GM13976 (cell line): ENCODE measurements around the gene CHCHD3.

Experiments
- DNase-seq: peaks from one replicate; pipeline ENCODE4 v3.0.0; 2012; ENCODE audit warnings: low spot score
- in situ Hi-C: fragments of 300-500 bp; cut with MboI; formaldehyde crosslinking; loops from one replicate; pipeline ENCODE4 v1.12.0; 2022; ENCODE audit warnings: low sequenced_read_pairs, mixed read lengths, inconsistent platforms; ENCODE audit not compliant: unreplicated experiment
- TF ChIP-seq, protein P1 (sequence below): IDR thresholded peaks from 2 replicates; pipeline ENCODE4 v1.5.1; 2012; ENCODE audit warnings: borderline replicate concordance, mild to moderate bottlenecking; ENCODE audit not compliant: insufficient read depth; ENCODE audit errors: extremely low read depth, missing control alignments, control extremely low read depth

Gene CHCHD3

DNA sequence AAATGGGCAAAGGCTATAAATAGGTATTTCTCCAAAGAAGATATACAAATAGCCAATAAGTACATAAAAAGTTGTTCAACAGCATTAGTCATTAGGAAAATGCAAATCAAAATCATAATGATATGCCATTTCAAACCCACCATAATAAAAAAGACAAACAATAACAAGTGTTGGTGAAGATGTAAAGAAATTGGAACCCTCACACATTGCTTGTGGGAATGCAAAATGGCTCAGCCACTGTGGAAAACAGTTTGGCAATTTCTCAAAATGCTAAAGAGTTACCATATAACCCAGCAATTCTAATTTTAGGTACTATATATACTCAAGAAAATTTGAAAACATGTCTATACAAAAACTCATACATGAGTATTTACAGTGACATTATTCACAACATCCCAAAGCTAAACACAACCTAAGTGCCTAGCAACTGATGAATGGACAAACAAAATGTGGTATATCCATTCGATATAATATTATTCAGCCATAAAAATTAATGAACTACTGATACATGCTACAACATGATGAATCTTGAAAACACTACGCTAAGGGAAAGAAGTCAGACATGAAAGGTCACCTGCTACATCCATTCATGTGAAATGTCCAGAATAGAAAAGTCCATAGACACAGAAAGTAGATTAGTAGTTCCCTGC, 55.6 kb downstream of the CHCHD3 start:
- DNase-seq, result no peak
- TF ChIP-seq, protein P1, sequence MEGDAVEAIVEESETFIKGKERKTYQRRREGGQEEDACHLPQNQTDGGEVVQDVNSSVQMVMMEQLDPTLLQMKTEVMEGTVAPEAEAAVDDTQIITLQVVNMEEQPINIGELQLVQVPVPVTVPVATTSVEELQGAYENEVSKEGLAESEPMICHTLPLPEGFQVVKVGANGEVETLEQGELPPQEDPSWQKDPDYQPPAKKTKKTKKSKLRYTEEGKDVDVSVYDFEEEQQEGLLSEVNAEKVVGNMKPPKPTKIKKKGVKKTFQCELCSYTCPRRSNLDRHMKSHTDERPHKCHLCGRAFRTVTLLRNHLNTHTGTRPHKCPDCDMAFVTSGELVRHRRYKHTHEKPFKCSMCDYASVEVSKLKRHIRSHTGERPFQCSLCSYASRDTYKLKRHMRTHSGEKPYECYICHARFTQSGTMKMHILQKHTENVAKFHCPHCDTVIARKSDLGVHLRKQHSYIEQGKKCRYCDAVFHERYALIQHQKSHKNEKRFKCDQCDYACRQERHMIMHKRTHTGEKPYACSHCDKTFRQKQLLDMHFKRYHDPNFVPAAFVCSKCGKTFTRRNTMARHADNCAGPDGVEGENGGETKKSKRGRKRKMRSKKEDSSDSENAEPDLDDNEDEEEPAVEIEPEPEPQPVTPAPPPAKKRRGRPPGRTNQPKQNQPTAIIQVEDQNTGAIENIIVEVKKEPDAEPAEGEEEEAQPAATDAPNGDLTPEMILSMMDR, result no peak
- in situ Hi-C loops, result no loop called here

DNA sequence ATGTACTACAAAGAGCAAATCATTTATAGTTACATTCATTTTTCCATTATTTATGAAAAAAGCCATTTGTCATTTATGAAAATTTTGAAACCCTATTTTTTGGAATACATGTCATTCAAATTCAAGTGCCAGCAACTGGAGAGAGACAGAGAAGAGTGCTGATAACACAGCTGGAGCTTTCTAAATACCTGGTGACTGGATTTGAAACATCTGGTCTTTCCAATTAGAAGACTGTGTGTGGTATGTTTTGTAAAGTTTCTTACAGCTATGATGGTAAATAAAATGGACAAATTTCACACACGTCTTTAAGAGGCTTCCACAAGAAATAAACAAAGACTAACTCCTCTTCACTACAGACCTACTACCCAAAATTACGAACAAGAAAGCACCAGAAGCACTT, 56.8 kb downstream of the CHCHD3 start:
- TF ChIP-seq, protein P1, result no peak
- DNase-seq, result no peak
- in situ Hi-C loops, result no loop called here

DNA sequence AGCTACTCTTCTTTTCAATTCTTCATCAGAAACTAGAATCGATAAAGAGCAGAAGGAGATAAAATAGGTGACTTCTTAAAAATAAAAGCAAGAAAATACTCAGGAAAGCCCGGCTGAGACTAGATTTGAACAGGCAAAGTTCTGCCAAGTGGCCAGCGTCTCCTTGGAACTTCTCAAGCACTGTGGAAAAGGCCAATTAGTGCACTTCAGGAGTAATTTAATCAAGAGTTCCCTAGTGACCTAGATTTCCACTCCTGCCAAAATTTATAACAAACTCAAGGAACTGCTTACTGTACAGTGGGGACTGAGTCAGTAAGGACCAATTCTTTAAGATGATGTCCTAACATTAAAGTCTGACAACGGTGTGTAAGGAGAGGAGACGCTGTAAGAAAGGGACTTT, 57.3 kb downstream of the CHCHD3 start:
- no peak for DNase-seq
- in situ Hi-C loops, result no loop called here

DNA sequence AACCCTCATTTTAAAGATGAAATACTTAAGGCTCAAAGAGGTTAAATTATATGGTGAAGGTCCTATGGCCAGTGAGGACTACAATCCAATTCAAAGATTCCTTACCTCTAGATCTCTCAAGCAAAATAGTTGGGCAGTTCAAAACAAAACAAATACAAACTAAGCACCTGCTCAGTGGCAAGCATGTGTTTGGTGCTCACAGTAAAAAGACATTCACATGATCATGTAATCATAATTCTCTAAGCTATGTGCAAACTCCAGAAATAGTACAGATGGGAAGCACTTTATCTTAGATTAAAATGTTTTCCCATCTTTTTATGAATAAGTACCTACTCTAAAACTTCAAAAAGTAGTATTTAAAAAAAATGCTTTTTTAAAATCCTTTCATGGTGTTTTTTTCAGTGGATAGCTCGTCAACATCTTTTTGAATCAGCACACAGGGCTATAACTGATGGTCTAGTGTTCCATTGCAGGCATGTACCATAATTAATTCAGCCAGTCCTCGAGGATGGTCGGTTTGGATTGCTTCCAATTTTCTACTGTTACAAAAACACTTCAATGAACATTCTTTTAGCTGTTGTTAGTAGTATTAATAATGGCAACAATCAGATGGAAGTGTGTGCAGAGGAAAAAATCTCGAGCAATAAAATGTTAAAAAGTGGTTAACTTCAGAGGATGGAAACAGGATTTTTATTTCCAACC, 58.4 kb downstream of the CHCHD3 start:
- DNase-seq, result no peak
- TF ChIP-seq, protein P1, result no peak

More for the DNA sequence above, 57.3 kb downstream of the CHCHD3 start:
- TF ChIP-seq, protein P1, result no peak

DNA sequence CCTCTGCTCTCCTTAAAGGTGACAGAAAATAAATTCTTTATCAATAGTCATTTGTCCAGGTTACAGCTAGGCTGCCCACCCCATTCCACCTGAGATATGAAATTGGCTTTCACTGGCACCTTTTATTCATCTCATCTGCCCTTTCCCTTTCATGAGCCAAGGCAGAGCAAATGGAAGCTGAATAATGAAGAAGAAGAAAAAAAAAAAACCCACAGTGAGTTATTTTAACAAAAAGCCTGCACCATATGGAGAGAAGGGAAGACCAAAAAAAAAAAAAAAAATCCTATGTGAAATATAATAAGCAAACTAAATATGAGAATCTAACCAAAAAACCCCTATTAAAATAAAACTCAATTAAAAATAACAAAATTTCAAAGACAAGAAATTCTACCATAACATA, 59.2 kb downstream of the CHCHD3 start:
- in situ Hi-C loops, result no loop called here
- TF ChIP-seq, protein P1, result no peak
- DNase-seq, result no peak

More for the DNA sequence above, 58.4 kb downstream of the CHCHD3 start:
- in situ Hi-C loops, result no loop called here

DNA sequence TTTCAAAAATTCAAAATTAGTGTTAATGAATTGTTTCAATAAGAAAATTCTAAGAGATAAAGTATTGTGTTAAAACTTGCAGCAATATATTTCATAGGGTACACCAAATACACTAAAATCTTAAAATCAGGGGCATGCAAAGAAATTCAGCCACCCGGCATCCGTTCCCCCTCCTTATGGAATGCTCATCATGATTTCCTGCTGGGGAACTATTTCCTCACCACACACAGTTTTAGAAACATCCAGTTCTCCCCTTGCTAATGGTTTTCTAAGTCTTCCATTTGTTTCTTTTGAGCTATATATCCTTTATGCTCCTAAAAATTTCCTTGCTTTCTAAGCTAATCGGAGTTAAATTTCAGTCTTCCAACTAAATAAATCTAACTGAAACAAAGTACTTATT, 60.7 kb downstream of the CHCHD3 start:
- DNase-seq, result no peak
- TF ChIP-seq, protein P1, result no peak
- in situ Hi-C loops, result no loop called here

DNA sequence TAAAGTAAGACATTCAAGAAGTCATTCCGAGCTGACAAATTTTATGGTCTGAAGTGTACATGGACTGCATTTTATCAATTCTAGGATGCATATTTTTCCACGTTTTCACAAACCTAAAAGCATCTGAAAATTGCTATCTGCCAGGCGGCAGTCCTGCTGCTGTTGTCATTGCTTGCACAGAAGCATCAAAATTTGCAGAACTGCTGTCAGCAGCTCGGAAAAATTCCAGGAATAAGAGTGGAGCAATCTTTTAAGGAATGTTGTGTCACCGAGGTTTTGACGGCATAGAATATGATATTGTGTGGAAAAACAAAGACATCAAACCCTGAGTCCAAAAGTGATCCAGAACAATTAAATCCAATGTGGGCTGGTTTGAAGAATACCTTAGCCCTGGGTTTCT, 61.4 kb downstream of the CHCHD3 start:
- TF ChIP-seq, protein P1, result no peak

More for the DNA sequence above, 61.4 kb downstream of the CHCHD3 start:
- no peak for DNase-seq
- in situ Hi-C loops, result no loop called here
